GM19239 (cell line): Measurements from ENCODE around the gene C5orf24.
"Not testable (repeated sequence)": the region's sequence is repeated elsewhere in the genome, so short reads cannot be mapped to it uniquely, and the experiment has no call there.

Source experiments
- DNase-seq: peaks from one replicate; pipeline ENCODE4 v3.0.0; 2011; ENCODE audit warnings: low spot score; ENCODE audit not compliant: insufficient read length
- FAIRE-seq: peaks from 2 replicates; lab custom pipeline; 2011; peaks lifted over from hg19 to GRCh38; lab: Jason Lieb, UNC

Gene C5orf24

GRCh38 chr5:134851307-134851923 is 5.6 kb downstream of the C5orf24 start:
- FAIRE-seq, result no peak
- no peak for DNase-seq

GRCh38 chr5:134856465-134856864 is 10.7 kb downstream of the C5orf24 start:
- FAIRE-seq, DNase-seq: not testable (repeated sequence)

GRCh38 chr5:134857401-134857800 is 11.6 kb downstream of the C5orf24 start:
- no peak for FAIRE-seq
- no peak for DNase-seq

GRCh38 chr5:134864707-134865106 is 18.9 kb downstream of the C5orf24 start:
- no peak for DNase-seq
- no peak for FAIRE-seq

GRCh38 chr5:134873494-134873893 is 27.7 kb downstream of the C5orf24 start:
- DNase-seq, result no peak
- no peak for FAIRE-seq

- FAIRE-seq (peak; percentile 62), DNase-seq (peak; percentile 75)
These were observed 28.4 kb downstream of the C5orf24 start, which contains the start of gene TXNDC15 for GRCh38 chr5:134873987-134874830. Gene TXNDC15, plus strand, starts transcription at chr5:134874371. Its CDS starts 57 bp downstream, at chr5:134874428.

- DNase-seq, result no peak
- FAIRE-seq, result peak; percentile 80
These were observed 29.3 kb downstream of the C5orf24 start for GRCh38 chr5:134874831-134875655.

GRCh38 chr5:134877159-134877558 is 31.4 kb downstream of the C5orf24 start:
- peak; percentile 31 for FAIRE-seq
- peak; percentile 72 for DNase-seq

- no peak for FAIRE-seq
- DNase-seq, result no peak
These were observed 32.6 kb downstream of the C5orf24 start for GRCh38 chr5:134878403-134878802.

- FAIRE-seq, result no peak
These were observed 33.7 kb downstream of the C5orf24 start for GRCh38 chr5:134879456-134879855.

GRCh38 chr5:134880937-134881336 is 35.2 kb downstream of the C5orf24 start:
- DNase-seq, result not testable (repeated sequence)

More at GRCh38 chr5:134879456-134879855, 33.7 kb downstream of the C5orf24 start:
- no peak for DNase-seq

GRCh38 chr5:134881711-134882110 is 35.9 kb downstream of the C5orf24 start:
- not testable (repeated sequence) for DNase-seq, FAIRE-seq

More at GRCh38 chr5:134880937-134881336, 35.2 kb downstream of the C5orf24 start:
- not testable (repeated sequence) for FAIRE-seq

GRCh38 chr5:134887593-134888159 is 41.9 kb downstream of the C5orf24 start:
- DNase-seq (no peak), FAIRE-seq (no peak)

GRCh38 chr5:134889335-134889734 is 43.6 kb downstream of the C5orf24 start:
- DNase-seq (no peak), FAIRE-seq (no peak)

GRCh38 chr5:134891473-134891872 is 45.7 kb downstream of the C5orf24 start:
- DNase-seq (no peak), FAIRE-seq (no peak)

GRCh38 chr5:134892282-134892681 is 46.5 kb downstream of the C5orf24 start:
- DNase-seq (no peak), FAIRE-seq (peak; percentile 8)

- DNase-seq, result no peak
- no peak for FAIRE-seq
These were observed 47.2 kb downstream of the C5orf24 start for GRCh38 chr5:134892926-134893325.

GRCh38 chr5:134893748-134894505 is 48.2 kb downstream of the C5orf24 start:
- DNase-seq (no peak), FAIRE-seq (no peak)

GRCh38 chr5:134902071-134902801 is 56.5 kb downstream of the C5orf24 start:
- FAIRE-seq, result peak; percentile 95
- DNase-seq, result no peak
